Suppressor macrophage (primary cell): ENCODE data around the gene AHNAK2.
A peak's percentile ranks its signal among the peaks of the same experiment; 100 is the strongest.
"Not testable (repeated sequence)": the region's sequence is repeated elsewhere in the genome, so short reads cannot be mapped to it uniquely, and the experiment has no call there.

ENCODE experiments used
- DNase-seq, 4 experiments: peaks; one replicate each; pipeline ENCODE4 v3.0.0-alpha.2; 2020 to 2022

Gene AHNAK2

GRCh38 chr14:104898195-104898558 lies 80.0 kb downstream of the AHNAK2 start:
- DNase-seq = no peak

- DNase-seq = no peak
These were observed 80.6 kb downstream of the AHNAK2 start for GRCh38 chr14:104897330-104898194.

- DNase-seq = no peak
These were observed 82.2 kb downstream of the AHNAK2 start for GRCh38 chr14:104895786-104896661.

- DNase-seq = no peak
These were observed 82.9 kb downstream of the AHNAK2 start for GRCh38 chr14:104895207-104895785.

GRCh38 chr14:104894331-104895206 lies 83.6 kb downstream of the AHNAK2 start:
- no peak for DNase-seq

- DNase-seq = no peak
These were observed 84.6 kb downstream of the AHNAK2 start for GRCh38 chr14:104893435-104894207.

- DNase-seq = no peak
These were observed 85.4 kb downstream of the AHNAK2 start for GRCh38 chr14:104892531-104893434.

- DNase-seq = no peak
These were observed 86.3 kb downstream of the AHNAK2 start for GRCh38 chr14:104891664-104892530.

GRCh38 chr14:104891121-104891551 lies 87.0 kb downstream of the AHNAK2 start:
- no peak for DNase-seq

- not testable (repeated sequence) for DNase-seq
These were observed 87.9 kb downstream of the AHNAK2 start for GRCh38 chr14:104890292-104890691.

GRCh38 chr14:104889375-104889757 lies 88.8 kb downstream of the AHNAK2 start:
- no peak for DNase-seq

GRCh38 chr14:104888489-104889374 lies 89.4 kb downstream of the AHNAK2 start:
- DNase-seq = peak in 1 of 4 experiments; percentile 1

- peak in 1 of 4 experiments; percentile 2 for DNase-seq
These were observed 90.3 kb downstream of the AHNAK2 start for GRCh38 chr14:104887623-104888488.
